ENCODE measurements around the gene BDH1. TPM values are rescaled to one million over a fixed set of nuclear protein-coding genes. Genes with fewer than 3 reads are reported as not detected.

Gene BDH1
- total and polyA plus RNA-seq, 2 of the 8 experiments (the other 6 are each of a cell fraction or from before 2014, with no cell fraction given): 27.2 to 28.1 TPM

GRCh38 chr3:197468866-197469382 lies 86.8 kb downstream of the BDH1 start (continued):
- TF ChIP-seq CTBP2 (IDR thresholded peaks at IDR 0.05; ENCODE audit: borderline replicate concordance, insufficient read depth, insufficient read length, low read length) (no peak), CEBPB (IDR thresholded peaks at IDR 0.05; ENCODE audit: low read depth, low read length) (no peak), JUN (IDR thresholded peaks at IDR 0.05; ENCODE audit: low read depth, low read length) (no peak)
